NCI-H526 (cell line): ENCODE data around the gene ULK4.
"Not testable (repeated sequence)": the region's sequence is repeated elsewhere in the genome, so short reads cannot be mapped to it uniquely, and the experiment has no call there.

Experiments
- DNase-seq, 2 experiments: peaks; one replicate each; lab custom pipeline; 2025; lab: John Stamatoyannopoulos, UW

Gene ULK4

DNA sequence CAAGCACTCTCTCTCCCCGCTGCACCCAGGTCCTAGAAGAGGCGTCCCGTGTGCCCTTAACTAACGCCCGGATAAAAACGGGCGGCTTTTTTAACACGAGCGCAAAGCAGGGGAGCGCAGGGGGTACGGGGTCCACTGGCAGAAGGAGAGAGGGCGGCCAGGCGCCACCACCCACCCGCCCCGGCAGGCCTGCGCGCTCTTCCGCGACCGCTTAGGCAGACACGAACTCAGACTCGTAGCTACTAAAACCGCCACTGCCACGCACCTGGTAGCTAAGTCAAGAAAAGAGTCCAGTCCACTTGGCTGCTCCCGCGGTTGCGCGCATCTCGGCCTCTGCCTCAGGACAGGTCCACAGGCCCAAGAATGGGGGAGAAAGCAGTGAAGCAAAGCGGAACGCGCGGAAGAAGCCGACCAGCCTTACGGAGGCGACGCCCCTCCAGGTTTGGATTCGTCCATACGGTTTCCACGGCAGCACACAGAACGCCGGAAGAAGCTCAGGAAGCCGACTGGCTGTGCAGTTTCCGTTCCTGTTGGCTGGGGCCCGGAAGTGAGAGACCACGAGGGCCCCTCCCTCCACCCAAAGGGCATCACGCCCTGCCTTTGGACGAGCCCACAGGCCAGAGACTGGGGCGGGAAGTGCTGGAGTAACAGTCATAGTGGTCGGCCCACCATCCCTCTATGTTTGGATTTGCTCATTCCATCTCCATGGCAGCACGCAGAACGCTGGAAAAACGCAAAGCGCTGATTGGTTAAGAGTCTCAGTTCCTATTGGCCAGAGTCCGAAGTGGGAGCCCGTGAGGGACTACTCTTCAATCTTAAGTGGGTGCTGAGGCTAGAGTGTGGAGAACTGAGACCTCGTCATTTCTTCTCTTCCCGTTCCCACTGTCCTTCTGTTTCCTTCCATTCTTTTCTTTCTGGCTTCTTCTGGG, at the start of gene ULK4:
Gene ULK4 (minus strand): TSS at position 353 of the 929 bp plus-strand sequence. CDS start 7,344 bp downstream, outside the sequence.
- peak; percentile 99 for DNase-seq

DNA sequence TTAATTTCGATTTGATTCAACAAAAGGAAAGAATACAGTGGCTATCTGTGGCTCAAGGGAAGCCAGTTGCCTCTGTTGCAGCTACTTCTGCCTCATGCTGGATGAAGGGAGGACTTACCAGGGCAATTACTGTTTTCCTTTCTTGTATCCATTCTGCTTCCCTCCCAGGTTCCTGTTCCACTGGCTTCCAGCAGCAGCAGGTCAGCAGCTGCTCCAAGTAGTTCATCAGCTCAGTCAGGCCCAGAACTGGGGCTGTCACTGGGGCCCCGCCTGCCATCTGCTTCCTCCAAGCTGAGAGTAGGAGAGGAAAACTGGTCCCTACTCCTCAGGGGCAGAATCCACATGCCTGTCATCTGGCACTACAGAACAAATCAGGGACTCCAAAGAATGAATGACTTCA, 48.6 kb upstream of the ULK4 start:
- no peak for DNase-seq

DNA sequence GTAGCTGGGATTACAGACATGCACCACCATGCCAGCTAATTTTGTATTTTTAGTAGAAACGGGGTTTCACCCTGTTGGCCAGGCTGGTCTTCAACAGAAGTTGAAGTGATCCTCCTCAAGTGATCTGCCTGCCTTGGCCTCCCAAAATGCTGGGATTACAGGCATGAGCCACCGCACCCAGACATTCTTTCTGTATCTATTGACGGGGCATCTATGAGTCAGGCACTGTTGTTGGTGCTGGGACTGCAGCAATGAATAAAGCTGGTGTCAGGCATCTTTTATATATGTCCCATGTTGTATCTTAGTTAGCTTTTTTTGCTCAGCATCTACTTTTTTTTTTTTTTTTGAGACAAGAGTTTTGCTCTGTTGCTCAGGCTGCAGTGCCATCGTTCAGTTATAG, 47.6 kb upstream of the ULK4 start:
- DNase-seq: no peak

DNA sequence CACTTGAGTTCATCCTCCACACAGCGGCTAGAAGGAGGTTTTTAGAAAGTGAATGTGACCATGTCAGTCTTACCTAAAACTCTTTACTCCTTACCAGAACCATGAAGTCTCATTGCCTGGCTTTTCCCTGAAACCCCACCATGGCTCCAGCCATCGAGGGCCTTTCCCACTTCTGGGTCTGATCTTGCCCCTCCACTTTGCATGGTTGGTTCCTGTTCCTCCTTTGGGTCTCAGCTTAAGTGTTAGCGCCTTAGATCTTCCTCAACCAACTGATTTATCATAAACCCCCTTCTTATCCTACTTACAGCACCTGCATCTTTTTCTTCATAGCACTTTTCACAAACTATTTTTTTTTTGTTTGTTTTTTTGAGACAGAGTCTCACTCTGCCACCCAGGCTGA, 45.9 kb upstream of the ULK4 start:
- no peak for DNase-seq

DNA sequence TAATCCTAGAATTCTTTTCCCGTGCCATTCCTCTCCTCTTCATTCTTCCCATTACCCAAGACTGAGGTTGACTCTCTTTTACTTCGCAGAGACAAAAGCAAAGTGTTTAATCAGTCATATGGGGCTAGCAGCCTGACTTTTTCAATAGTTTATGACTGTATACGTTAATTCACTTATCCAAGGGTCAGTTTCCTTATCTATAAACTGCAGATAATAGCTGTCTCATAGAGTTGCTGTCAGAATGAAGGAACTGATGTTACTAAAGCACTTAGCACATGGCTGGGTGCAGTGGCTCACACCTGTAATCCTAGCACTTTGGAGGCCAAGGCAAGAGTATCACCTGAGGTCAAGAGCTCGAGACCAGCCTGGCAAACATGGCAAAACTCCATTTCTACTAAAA, 43.5 kb upstream of the ULK4 start:
- no peak for DNase-seq

DNA sequence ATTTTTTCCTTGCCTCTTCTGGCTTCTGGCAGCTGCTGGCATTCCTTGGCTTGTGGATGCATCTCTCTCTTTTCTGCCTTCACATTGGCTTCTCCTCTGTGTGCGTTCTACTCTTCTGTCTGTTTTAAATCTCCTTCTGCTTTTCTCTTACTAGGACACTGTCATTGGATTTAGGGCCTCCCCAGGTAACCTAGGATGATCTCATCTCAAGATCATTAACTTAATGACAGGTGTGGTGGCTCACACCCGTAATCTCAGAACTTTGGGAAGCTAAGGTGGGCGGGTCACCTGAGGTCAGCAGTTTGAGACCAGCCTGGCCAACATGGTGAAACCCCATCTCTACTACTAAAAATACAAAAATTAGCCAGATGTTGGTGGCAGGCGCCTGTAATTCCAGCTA, 40.9 kb upstream of the ULK4 start:
- DNase-seq: no peak

DNA sequence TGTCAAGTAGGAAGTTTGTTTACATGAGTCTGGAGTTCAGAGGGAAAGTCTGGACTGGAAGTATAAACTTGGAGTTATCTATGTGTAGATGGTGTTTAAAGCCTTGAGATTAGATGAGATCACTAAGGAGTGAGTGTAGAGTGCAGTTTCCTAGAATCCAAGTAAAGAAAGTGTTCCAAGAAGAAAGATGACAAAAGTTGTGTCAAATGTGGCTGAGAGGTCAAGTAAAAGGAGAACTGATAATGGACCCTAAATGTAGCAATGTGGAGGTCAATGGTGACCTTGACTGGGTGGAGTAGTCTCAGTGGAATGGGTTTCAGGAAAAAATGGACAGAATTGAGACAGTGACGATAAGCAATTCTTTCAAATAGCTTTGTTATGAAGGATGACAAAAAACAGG, 39.9 kb upstream of the ULK4 start:
- no peak for DNase-seq

DNA sequence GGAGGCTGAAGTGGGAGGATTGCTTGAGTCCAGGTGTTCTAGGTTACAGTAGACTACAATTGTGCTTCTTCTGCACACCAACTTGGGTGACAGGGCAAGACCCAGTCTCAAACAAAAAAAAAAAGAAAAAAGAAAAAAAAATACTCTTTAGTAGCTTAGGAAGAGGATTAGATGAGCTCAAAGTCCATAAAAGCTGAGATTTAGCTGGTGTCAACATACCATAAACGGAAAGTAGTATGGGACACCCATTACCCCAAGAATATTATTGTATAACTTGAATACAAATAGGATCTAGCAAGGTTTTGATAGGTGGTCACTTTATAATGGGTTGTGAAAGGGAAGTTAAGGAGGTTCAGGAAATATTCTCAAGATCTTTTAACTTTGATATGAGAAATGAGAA, 38.0 kb upstream of the ULK4 start:
- DNase-seq: no peak

DNA sequence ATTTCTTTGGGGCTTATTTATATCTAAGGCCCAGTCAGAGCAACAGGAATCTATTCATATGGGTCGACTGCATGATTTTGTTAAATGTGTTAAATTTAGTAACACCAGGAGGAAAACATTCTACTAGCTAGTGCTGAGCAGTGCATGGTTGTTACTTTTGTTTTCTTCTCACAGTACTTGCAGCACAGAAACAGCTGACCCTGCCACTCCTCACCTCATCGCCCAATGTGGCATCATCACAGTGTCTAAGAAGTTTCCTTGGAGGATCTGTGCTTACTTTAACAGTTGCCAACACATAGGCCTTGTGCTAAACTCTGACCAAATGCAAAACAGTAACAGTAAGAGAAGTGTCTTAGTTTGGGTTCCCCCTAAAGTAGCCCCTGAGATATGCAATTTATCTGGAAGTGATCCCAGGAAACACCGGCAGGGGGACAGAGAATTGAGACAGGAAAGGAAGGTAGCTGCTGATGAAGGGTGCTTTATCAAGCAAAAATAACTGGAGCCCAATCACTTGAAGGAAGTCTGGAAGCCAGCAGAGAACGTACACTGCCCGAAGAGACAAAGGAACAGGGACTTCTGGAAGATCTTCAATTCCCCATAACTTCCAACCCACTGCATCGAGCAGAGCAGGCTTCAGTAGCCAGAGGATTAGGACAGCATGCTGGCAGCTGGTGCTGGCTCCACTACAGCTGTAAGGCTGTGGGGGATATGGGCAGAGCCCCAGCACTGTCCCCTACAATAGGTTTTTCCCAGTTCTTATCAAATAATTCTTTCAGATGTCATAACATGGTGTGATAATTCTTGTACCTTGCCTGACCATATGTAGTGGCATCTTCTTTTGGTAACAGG, 36.0 kb upstream of the ULK4 start:
- no peak for DNase-seq

DNA sequence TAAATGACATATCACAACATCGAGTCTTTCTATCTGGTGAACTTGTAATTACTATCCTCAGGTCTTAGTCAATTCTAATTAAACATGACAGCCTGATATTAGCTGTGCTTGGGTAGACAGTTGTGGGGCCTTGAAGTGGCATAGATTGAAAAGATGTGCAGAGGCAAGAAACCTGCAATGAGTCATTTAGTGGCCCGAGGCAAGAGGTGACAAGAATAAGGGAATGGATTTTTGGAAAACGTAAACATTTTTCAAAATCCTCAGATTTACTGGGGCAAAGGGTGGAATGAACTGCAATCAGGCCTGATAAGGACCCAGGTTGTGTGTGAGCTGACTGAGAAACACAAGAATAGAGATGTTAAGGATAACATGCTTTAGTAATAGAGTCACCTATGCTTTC, 29.5 kb upstream of the ULK4 start:
- no peak for DNase-seq

DNA sequence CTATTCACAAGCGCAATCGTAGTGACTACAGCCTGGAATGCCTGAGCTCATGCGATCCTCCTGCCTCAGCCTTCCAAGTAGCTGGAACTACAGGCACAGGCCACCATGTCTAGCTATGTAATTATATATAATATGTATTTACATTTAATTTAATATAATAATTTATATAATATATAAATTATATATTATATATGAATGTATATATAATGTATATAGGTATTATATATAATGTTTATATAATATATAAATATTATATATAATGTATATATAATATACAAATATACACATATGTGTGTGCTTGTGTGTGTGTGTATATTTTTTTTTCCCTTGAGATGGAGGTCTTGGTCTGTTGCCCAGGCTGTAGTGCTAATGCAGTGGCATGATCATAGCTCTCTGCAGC, 27.6 kb upstream of the ULK4 start:
- no peak for DNase-seq

DNA sequence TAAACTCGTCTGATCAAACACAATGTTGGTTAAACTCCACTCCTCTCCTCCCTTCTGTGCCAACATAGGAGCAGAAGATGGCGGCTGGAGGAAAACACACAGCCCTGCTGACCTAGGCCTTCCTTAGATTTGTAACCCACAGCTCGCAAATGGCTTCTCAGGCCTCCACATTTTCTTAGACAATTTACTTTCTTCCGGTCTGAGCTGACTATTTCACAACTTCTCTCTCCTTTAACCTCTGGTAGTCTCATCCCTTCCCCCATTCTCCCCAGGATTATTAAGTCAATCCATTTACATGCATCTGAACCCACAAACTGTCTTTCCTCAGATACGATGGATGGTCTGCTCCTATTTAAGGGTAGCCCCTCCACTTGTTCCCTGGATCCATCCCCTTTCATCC, 25.7 kb upstream of the ULK4 start:
- no peak for DNase-seq

DNA sequence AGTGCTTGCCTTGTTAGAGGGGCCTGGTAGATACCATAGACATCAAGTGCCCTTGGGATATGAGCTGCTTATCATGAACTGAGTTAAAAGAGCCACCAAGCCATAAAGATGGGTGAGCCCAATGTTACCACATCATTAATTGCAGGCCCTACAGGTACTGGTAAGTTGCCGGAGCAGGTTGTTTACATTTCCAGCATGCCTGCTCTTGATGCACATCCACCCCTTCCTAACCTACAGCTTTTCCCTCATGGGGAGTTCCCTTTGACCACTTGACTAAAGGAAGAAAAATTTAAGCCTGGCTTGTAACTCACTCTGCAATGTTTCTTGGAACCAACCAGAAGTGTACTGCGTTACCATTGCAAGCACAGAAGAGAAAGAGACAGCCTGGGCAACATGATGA, 24.7 kb upstream of the ULK4 start:
- no peak for DNase-seq

DNA sequence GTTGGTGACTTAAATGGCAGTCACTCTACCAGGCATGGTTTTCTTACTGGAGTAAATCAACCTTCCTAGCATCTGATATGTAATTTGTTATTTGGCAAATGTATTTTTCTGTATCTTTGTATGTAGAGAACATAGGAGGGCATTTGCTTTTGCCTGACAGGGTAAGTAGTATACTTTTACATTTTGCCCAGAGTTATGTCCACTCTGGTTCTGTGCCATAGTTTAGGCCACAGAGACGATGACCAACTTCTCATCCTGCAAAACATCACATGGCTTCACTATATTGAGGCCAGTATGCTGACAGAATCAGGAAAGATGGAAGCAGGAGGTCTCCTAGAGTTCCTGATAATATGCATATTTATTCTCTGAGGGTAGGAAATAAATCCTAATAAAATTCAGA, 23.1 kb upstream of the ULK4 start:
- DNase-seq: no peak

DNA sequence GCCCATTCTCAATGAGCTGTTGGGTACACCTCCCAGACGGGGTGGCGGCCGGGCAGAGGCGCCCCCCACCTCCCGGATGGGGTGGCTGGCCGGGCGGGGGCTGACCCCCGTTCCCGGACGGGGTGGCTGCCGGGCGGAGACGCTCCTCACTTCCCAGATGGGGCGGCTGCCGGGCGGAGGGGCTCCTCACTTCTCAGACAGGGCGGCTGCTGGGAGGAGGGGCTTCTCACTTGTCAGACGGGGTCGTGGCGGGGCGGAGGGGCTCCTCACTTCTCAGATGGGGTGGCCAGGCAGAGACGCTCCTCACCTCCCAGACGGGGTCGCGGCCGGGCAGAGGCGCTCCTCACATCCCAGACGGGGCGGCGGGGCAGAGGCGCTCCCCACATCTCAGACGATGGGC, 21.2 kb upstream of the ULK4 start:
- not testable (repeated sequence) for DNase-seq

DNA sequence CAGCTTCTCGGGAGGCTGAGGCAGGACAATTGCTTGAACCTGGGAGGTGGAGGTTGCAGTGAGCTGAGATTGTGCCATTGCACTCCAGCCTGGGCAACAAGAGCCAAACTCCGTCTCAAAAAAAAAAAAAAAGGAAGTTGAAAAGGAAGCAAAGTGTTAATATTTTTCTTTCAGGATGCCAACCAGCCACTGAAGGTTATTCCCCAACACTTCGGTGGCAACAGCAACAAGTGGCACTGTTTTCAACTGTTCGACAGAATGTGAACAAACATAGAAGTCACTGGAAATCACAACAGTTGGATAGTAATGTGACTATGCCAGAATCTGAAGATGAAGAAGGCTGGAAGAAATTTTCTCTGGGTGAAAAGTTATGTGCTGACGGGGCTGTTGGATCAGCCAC, 15.5 kb upstream of the ULK4 start:
- not testable (repeated sequence) for DNase-seq

DNA sequence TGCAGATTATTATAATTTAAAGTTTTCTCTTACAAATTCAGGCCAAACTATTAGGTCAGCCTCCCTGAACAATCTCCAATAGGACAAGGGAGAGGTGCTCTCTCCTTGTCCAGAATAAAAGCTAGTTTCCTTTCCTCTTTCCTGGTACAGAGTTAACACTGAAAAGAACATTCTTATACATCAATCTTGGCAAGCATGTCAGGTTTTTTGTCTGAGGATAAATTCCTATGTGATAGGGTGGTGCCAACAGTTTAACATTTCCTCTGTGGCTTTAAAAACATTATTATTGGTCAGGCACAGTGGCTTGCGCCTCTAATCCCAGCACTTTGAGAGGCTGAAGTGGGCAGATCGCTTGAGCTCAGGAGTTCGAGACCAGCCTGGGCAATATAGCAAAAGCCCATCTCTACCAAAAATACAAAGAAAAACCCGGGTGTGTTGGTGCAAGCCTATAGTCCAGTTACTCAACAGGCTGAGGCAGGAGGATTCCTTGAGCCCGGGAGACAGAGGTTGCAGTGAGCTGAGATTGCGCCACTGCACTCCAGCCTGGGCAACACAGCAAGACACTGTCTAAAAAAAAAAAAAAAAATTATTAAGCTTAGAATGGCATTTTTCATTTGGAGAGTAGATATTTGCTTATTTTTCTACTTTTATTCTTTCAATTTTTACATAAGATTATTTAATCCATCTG, 13.7 kb upstream of the ULK4 start:
- no peak for DNase-seq

DNA sequence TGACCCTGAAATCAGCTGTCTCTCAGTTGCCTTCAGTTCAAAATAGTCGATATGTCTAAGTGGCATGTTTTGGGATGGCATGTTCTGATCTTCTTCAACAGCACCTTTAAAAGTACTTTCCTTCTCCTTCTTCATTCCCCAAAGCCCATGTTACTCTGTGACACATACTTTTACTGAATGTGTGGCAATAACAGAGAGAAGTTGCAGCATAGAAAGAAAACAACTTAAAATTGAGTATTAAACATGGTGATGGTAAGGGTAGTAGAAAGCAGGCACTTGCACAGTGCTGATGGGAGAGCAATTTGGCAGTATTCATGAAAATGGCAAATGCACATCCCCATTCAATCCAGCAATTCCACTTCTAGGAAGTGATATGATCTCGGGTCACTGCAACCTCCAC, 12.3 kb upstream of the ULK4 start:
- DNase-seq: no peak

DNA sequence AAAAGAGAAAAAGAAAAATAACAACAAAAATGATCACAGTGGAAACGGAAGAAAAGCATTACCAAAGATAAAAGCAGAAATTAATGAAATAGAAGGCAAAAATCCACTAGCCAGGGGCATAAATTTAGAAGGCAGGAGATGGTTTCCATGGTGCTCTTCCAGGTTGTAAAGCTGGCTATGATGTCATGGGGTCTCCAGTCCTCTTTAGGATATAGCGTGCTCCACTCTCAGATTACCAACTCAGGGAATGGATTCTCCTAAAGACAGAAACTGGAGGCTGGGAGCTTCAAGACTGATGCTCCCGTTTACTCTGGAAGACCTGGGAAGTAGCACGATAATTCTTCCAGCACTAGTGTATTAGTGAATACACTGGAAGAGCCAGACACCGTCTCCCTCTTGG, 10.9 kb upstream of the ULK4 start:
- no peak for DNase-seq

DNA sequence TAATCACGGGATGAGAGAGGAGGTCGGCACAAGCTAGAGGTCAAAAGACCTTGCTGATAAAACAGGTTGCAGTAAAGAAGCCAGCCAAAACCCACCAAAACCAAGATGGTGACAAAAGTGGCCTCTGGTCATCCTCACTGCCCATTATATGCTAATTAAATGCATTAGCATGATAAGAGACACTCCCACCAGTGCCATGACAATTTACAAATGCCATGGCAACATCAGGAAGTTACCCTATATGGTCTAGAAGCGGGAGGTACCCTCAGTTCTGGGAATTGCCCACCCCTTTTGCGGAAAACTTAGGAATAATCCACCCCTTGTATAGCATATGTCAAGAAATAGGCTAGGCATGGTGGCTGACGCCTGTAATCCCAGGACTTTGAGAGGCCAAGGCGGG, 4.3 kb upstream of the ULK4 start:
- DNase-seq: no peak

DNA sequence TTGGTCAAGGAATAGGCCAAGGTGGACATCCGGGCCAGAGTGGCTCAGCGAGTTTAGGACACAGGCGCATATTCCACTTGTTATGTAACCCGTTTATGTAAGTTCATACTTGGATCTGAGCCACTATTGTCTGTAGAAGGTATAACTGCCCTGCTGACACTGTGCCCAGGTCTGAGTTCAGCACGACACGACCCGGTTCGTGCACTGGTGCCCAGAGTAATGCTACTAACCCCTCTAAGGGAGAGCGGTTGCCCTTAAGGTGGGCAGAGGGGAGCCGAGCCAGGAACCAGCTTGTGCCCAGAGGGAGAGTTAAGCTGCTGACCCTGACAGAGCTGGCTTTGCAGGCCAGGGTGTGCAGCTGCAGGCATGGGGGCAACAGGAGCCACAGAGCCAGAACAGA, 1.9 kb upstream of the ULK4 start:
- DNase-seq: no peak
